ENCODE results near the gene ECE2.

Gene ECE2

DNA sequence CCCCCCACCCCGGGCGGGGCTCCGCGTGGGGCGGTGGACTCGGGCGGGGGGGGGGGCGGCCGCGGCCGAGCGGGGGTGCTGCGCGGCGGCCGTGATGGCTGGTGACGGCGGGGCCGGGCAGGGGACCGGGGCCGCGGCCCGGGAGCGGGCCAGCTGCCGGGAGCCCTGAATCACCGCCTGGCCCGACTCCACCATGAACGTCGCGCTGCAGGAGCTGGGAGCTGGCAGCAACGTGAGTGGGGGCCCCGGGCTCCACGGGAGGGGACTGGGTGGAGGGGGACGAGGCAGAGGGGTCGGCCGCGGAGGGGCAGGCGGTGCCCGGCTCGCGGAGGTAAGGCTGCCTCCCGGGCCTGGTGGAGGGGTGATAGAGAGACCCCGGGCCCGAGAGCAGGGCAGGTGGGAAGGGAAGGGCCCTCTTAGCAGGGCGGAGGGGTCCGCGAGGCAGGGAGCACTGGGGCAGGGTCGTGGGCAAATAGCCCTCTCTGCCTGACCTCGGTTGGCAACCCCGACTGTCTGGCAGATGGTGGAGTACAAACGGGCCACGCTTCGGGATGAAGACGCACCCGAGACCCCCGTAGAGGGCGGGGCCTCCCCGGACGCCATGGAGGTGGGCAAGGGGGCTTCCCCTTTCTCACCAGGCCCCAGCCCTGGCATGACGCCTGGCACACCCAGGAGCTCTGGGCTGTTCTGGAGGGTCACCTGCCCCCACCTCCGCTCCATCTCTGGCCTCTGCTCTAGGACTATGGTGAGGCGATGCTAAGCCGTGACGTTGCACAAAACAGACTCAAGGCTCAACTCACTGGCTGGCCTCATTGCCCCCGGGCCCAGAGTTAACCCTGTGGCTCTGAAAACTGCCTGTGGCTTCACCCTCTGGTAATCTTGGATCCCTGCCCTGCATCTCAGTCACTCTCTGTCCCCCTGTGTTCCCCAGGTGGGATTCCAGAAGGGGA, at the start of gene ECE2:
TSS of gene ECE2 (plus strand) at position 62 of the 950 bp plus-strand sequence. CDS start at position 194, 132 bp downstream.
- DNase-seq (ENCODE audit: low read depth in 1 of 2, low spot score in 1 of 2): no peak

GRCh38 chr3:184227481-184227935, 48.3 kb upstream of the ECE2 start:
- DNase-seq (ENCODE audit: low read depth in 1 of 2, low spot score in 1 of 2): peak in 1 of 2 donors; percentile 35

GRCh38 chr3:184228376-184229137, 47.3 kb upstream of the ECE2 start:
- DNase-seq (ENCODE audit: low read depth in 1 of 2, low spot score in 1 of 2): no peak

- peak; percentile 37 to 64 for DNase-seq (ENCODE audit: low read depth in 1 of 2, low spot score in 1 of 2)
Observed at GRCh38 chr3:184229394-184230080, 46.3 kb upstream of the ECE2 start, which contains the start of gene VWA5B2. Gene VWA5B2, plus strand, starts transcription at chr3:184229585. Its CDS starts 944 bp downstream, at chr3:184230529.

DNA sequence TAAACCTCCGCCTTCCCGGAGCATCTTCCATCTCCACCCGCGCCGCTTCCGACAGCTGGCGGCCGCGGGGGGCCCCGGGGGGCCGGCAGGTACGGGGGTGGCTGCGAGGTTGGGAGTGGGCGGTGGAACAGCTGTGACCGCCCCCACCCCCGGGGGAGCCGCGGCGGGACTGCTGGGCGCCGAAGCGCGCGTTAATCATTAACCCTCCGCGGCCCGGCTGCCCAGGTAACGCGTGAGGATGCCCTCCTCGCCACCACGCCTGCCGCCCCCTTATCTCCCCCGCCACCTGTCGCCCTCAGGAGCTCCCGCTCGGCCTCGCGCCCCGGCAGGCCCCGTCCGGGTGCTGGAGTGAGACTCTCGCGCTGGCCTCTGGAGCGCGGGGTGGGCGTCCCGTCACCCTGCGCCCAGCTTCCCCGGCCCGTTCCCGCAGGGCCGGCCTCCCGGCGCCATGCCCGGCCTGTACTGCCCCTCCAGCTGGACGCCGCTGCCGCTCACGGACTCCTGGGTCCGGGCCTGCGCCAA, 45.7 kb upstream of the ECE2 start:
- no peak for DNase-seq (ENCODE audit: low read depth in 1 of 2, low spot score in 1 of 2)

DNA sequence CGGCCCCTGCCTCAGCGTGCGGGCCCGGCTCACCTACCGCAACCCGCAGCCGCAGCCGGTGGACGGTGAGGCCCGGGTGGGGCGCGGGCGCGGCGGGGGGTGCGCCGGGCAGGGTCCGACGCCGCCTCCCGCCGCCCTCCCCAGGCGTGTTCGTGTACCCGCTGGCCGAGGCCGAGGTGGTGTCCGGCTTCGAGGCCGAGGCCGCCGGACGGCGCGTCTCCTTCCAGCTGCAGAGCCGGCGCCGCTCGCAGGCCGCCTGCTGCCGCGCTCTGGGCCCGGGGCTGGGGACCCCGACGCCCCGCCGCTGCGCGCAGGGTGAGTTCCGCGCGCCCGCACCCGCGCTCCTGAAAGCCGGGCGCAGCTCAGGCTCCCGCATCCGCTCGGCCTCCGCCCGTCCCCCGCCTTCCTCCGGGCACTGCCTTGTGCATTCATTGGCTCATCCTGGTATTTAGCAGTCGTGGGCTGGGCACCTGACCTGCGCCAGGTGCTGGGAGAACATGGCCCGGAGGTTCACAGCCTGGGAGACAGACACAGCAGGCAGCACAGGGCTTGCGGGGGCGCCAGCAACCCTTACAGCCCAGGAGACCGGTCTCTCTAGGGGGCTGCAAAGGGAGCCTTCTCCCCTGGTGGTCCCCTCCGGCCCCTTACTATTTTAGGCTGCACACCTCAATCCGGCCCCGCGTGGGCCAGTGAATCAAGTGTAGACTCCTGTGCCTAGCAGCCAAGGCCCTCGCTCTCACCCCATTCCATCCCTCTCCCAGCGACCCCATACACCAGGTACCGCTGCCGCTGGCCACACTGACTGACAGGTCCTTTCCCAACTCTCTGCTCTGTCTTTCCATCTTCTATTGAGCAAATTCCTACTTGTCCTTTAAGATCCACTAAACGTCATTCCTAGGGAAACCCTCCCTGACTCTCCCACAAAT, 45.0 kb upstream of the ECE2 start:
- DNase-seq (ENCODE audit: low read depth in 1 of 2, low spot score in 1 of 2): no peak

- no peak for DNase-seq (ENCODE audit: low read depth in 1 of 2, low spot score in 1 of 2)
Observed at GRCh38 chr3:184231671-184232070, 44.2 kb upstream of the ECE2 start.

GRCh38 chr3:184233127-184233843, 42.5 kb upstream of the ECE2 start:
- DNase-seq (ENCODE audit: low read depth in 1 of 2, low spot score in 1 of 2): no peak

DNA sequence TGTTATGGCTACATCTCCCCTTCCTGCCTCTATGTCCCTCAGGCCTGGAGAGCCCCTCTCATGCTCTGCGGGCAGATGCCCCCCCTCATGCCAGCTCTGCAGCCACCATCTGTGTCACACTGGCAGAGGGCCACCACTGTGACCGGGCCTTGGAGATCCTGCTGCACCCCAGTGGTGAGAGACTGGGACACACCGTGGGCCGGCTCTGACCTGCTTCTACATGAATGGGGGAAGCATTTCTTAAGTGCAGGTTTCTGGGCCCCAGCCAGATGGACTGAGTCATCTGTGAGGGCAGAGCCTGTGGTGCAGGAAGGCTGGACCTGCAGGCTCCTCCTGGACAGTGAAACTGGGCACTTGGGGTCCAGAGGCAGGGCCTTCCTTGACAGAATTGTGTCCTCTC, 41.6 kb upstream of the ECE2 start:
- DNase-seq (ENCODE audit: low read depth in 1 of 2, low spot score in 1 of 2): no peak

DNA sequence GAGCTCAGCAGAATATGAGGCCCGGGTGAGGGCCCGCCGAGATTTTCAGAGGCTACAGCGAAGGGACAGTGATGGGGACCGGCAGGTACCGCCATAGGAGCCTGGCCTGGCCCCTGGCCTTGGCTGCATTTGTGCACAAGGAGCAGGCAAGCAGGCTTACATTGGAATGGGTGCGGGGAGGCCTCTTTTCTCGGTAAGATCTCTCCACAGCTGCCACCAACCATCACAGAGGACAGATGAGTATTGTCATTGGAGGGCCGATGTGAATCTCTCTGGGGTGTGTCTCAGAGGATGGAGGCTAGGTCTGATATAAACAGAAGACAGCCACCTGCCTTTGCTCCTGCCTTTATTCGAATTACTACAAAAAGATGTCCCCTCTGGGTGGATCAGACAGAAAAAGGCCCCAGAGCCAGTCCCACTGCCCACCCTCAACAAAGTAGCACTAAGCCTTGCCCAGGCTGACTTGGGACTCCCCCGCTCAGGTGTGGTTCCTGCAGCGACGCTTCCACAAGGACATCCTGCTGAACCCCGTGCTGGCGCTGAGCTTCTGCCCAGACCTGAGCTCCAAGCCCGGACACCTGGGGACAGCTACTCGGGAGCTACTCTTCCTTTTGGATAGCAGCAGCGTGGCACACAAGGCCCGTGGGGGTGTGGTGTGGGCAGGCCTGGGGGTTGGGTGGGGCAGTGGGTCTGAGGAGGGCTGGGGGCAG, 41.0 kb upstream of the ECE2 start:
- no peak for DNase-seq (ENCODE audit: low read depth in 1 of 2, low spot score in 1 of 2)

DNA sequence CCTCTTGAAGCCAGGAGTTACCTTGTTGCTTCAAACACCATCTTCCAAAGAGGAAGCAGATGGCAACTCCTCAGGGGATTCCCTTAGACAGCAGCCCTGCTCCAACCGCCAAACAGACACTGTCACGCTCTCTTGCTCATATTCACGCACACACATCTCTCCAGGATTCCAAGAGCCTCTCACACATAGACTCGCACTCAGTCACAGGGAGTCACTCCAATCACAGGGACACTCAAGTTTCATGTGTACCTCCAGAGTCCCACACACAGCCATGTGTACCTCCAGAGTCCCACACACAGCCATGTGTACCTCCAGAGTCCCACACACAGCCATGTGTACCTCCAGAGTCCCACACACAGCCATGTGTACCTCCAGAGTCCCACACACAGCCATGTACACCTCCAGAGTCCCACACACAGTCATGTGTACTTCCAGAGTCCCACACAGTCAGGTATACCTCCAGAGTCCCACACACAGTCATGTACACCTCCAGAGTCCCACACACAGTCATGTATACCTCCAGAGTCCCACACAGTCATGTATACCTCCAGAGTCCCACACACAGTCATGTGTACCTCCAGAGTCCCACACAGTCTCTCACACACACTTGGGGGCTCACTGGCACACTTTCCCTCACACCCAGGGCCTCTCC, 40.3 kb upstream of the ECE2 start:
- no peak for DNase-seq (ENCODE audit: low read depth in 1 of 2, low spot score in 1 of 2)

- DNase-seq (ENCODE audit: low read depth in 1 of 2, low spot score in 1 of 2): no peak
Observed at GRCh38 chr3:184236033-184236410, 39.8 kb upstream of the ECE2 start.

DNA sequence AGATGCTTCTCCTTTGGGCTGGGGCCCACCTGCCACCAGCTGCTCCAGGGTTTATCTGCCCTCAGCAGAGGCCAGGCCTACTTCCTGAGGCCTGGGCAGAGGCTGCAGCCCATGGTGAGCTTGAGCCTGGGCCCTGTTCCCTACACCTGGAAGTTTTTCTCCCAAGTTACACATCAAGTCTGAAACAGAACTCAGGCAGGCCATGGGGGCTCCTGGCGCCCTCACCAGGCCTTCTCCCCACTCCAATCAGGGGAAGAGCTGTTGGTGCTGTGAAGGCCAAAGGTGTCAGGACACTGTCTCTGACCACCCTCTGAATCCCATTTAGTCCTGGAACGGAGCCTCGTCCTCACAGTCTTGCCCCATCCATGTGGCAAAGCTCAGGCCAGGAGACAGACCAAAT, 39.2 kb upstream of the ECE2 start:
- DNase-seq (ENCODE audit: low read depth in 1 of 2, low spot score in 1 of 2): no peak

DNA sequence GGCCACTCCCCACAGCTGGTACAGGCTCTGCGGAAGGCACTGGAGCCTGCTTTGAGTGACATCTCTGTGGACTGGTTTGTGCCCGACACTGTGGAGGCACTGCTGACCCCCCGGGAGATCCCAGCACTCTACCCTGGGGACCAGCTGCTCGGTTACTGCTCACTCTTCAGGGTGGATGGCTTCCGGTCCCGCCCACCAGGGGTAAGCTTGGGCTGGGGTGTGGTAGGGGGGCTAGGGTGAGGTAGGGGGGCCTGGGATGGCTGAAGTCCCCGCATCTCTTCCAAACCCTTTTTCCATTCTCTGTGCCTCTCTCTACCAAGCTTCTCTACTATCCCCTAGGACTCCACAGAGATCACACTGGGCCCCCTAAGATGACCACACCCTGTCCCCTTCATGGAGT, 38.6 kb upstream of the ECE2 start:
- DNase-seq (ENCODE audit: low read depth in 1 of 2, low spot score in 1 of 2): no peak

GRCh38 chr3:184237807-184238206, 38.0 kb upstream of the ECE2 start:
- DNase-seq (ENCODE audit: low read depth in 1 of 2, low spot score in 1 of 2): no peak

- no peak for DNase-seq (ENCODE audit: low read depth in 1 of 2, low spot score in 1 of 2)
Observed at GRCh38 chr3:184238246-184238818, 37.5 kb upstream of the ECE2 start.

GRCh38 chr3:184239221-184239620, 36.6 kb upstream of the ECE2 start:
- DNase-seq (ENCODE audit: low read depth in 1 of 2, low spot score in 1 of 2): no peak

DNA sequence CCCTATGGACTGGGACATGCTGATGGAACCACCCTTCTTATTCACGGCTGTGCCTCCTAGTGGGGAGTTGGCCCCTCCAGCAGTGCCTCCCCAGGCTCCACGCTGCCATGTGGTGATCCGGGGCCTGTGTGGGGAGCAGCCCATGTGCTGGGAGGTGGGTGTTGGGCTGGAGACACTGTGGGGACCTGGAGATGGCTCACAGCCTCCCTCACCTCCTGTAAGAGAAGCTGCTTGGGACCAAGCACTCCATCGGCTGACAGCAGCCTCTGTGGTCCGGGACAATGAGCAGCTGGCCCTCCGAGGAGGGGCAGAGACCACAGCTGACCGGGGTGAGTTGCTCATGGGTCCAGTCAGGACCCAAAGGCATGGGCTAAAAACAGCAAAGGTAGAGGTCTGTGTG, 36.1 kb upstream of the ECE2 start:
- no peak for DNase-seq (ENCODE audit: low read depth in 1 of 2, low spot score in 1 of 2)
